ENCODE measurements around the gene ZHX3. TPM values are rescaled to one million over a fixed set of nuclear protein-coding genes. Genes with fewer than 3 reads are reported as not detected.

Gene ZHX3
- total RNA-seq, 4 donors from 2014 or later, result 89.3 to 173 (median 156) TPM

- WGBS, result 86% methylated on average over 3 of the region's 3 CpGs
- H3K27ac ChIP-seq (replicated peaks in 1 of 4), result no peak overlapping the region
Measured at GRCh38 chr20:41200446-41201202, 116.9 kb downstream of the ZHX3 start.

GRCh38 chr20:41198443-41198842 lies 119.1 kb downstream of the ZHX3 start:
- DNase-seq (ENCODE audit: extremely low spot score), result no peak
- H3K4me3 ChIP-seq, result no peak overlapping the region
- no peaks in the 10 kb centered on the region for H3K4me1 ChIP-seq
- peaks cover 4 to 42% (median 27%) of the 10 kb centered on the region in 4 donors for H3K36me3 ChIP-seq
- WGBS, result 96% methylated on average over 4 of the region's 4 CpGs
- H3K9me3 ChIP-seq, result peaks cover 0 to 16% (median 5%) of the 10 kb centered on the region in 4 donors
- no peaks in the 10 kb centered on the region for H3K27me3 ChIP-seq
- TF ChIP-seq POLR2AphosphoS5 (IDR thresholded peaks at IDR 0.05) (no peak), EP300 (IDR thresholded peaks at IDR 0.05) (no peak), POLR2A (IDR thresholded peaks at IDR 0.05; ENCODE audit: low read depth) (no peak)
- TF ChIP-seq, protein P1, sequence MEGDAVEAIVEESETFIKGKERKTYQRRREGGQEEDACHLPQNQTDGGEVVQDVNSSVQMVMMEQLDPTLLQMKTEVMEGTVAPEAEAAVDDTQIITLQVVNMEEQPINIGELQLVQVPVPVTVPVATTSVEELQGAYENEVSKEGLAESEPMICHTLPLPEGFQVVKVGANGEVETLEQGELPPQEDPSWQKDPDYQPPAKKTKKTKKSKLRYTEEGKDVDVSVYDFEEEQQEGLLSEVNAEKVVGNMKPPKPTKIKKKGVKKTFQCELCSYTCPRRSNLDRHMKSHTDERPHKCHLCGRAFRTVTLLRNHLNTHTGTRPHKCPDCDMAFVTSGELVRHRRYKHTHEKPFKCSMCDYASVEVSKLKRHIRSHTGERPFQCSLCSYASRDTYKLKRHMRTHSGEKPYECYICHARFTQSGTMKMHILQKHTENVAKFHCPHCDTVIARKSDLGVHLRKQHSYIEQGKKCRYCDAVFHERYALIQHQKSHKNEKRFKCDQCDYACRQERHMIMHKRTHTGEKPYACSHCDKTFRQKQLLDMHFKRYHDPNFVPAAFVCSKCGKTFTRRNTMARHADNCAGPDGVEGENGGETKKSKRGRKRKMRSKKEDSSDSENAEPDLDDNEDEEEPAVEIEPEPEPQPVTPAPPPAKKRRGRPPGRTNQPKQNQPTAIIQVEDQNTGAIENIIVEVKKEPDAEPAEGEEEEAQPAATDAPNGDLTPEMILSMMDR (IDR thresholded peaks at IDR 0.05), result no peak
- intact Hi-C loops (cut with DNase I), result no loop called here
- no peak overlapping the region for H3K27ac ChIP-seq (replicated peaks in 1 of 4)

More at GRCh38 chr20:41200446-41201202, 116.9 kb downstream of the ZHX3 start:
- TF ChIP-seq EP300 (IDR thresholded peaks at IDR 0.05), result no peak
- TF ChIP-seq, protein P1 (IDR thresholded peaks at IDR 0.05), result no peak
- no peak for TF ChIP-seq POLR2AphosphoS5 (IDR thresholded peaks at IDR 0.05)
- TF ChIP-seq POLR2A (IDR thresholded peaks at IDR 0.05; ENCODE audit: low read depth), result no peak
- Histone ChIP-seq H3K4me3 (no peak overlapping the region), H3K27me3 (no peaks in the 10 kb centered on the region), H3K4me1 (peaks cover 0 to 5% (median 2%) of the 10 kb centered on the region in 4 donors), H3K36me3 (peaks cover 9 to 56% (median 40%) of the 10 kb centered on the region in 4 donors), H3K9me3 (peaks cover 0 to 16% (median 5%) of the 10 kb centered on the region in 4 donors)
- no peak for DNase-seq (ENCODE audit: extremely low spot score)
- intact Hi-C loops (cut with DNase I), result no loop called here

DNA sequence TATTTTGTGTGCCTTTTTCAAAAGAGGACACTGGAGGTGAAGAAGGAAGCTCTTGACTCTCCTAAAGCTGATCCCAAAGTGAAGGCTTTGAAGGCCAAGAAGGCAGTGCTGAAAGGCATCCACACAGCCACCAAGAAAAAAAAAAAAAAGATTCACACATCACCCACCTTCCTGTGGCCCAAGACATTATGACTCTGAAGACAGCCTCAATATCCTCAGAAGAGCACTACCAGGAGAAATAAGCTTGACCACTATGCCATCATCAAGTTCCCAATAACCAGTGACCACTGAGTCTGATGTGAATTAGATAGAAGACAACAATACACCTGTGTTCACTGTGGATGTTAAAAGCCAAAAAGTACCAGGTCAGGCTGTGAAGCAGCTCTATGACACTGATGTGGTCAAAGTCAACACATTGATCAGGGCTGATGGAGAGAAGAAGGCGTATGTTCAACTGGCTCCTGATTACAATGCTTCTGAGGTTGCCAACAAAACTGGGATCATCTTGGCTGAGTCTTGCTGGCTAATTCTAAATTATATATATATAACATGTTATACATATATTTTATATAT lies 120.8 kb downstream of the ZHX3 start:
- no peaks in the 10 kb centered on the region for H3K27me3 ChIP-seq
- H3K9me3 ChIP-seq, result peaks cover 0 to 16% (median 8%) of the 10 kb centered on the region in 4 donors
- intact Hi-C loops (cut with DNase I), result no loop called here
- H3K36me3 ChIP-seq, result peaks cover 0 to 38% (median 14%) of the 10 kb centered on the region in 4 donors
- no peaks in the 10 kb centered on the region for H3K4me1 ChIP-seq
- no peak overlapping the region for H3K27ac ChIP-seq (replicated peaks in 1 of 4)
- no peak overlapping the region for H3K4me3 ChIP-seq
- DNase-seq (ENCODE audit: extremely low spot score), result no peak
- WGBS, result 92% methylated on average over 1 of the region's 1 CpG
- no peak for TF ChIP-seq POLR2A (IDR thresholded peaks at IDR 0.05; ENCODE audit: low read depth)
- TF ChIP-seq, protein P1 (IDR thresholded peaks at IDR 0.05), result no peak
- TF ChIP-seq POLR2AphosphoS5 (IDR thresholded peaks at IDR 0.05), result no peak
- TF ChIP-seq EP300 (IDR thresholded peaks at IDR 0.05), result no peak

- H3K27me3 ChIP-seq, result no peaks in the 10 kb centered on the region
- intact Hi-C loops (cut with DNase I), result no loop called here
- peaks cover 0 to 15% (median 3%) of the 10 kb centered on the region in 4 donors for H3K36me3 ChIP-seq
- no peaks in the 10 kb centered on the region for H3K4me1 ChIP-seq
- DNase-seq (ENCODE audit: extremely low spot score), result no peak
- H3K27ac ChIP-seq (replicated peaks in 1 of 4), result no peak overlapping the region
- H3K9me3 ChIP-seq, result peaks cover 0 to 6% (median 0%) of the 10 kb centered on the region in 4 donors
- WGBS, result 100% methylated on average over 3 of the region's 3 CpGs
- no peak overlapping the region for H3K4me3 ChIP-seq
- TF ChIP-seq POLR2A (IDR thresholded peaks at IDR 0.05; ENCODE audit: low read depth) (no peak), POLR2AphosphoS5 (IDR thresholded peaks at IDR 0.05) (no peak), EP300 (IDR thresholded peaks at IDR 0.05) (no peak)
- TF ChIP-seq, protein P1 (IDR thresholded peaks at IDR 0.05), result no peak
Measured at GRCh38 chr20:41192575-41192974, 125.0 kb downstream of the ZHX3 start.

Data from esophagus muscularis mucosa (tissue), 4 donors.